Measurements from ENCODE around the gene PTH1R. TPM values are rescaled to one million over a fixed set of nuclear protein-coding genes. Genes with fewer than 3 reads are reported as not detected.
"Not testable (repeated sequence)": the region's sequence is repeated elsewhere in the genome, so short reads cannot be mapped to it uniquely, and the experiment has no call there.

The PTH1R gene
- polyA plus RNA-seq, 10 donors = 6.9 to 39.0 (median 8.6) TPM

- DNase-seq = no peak
These were observed 32.7 kb downstream of the PTH1R start for GRCh38 chr3:46910166-46910760.

GRCh38 chr3:46910914-46911313, 33.4 kb downstream of the PTH1R start:
- DNase-seq = not testable (repeated sequence)

GRCh38 chr3:46912986-46913385, 35.5 kb downstream of the PTH1R start:
- DNase-seq = no peak

- DNase-seq = no peak
These were observed 36.1 kb downstream of the PTH1R start for GRCh38 chr3:46913644-46914043.

GRCh38 chr3:46914849-46915248, 37.3 kb downstream of the PTH1R start:
- no peak for DNase-seq

- DNase-seq = no peak
These were observed 37.8 kb downstream of the PTH1R start for GRCh38 chr3:46915297-46915822.

- no peak for DNase-seq
These were observed 38.8 kb downstream of the PTH1R start for GRCh38 chr3:46916278-46916677.

- DNase-seq = no peak
These were observed 39.3 kb downstream of the PTH1R start for GRCh38 chr3:46916799-46917198.

GRCh38 chr3:46917257-46917656, 39.7 kb downstream of the PTH1R start:
- DNase-seq = no peak

- no peak for DNase-seq
These were observed 40.7 kb downstream of the PTH1R start for GRCh38 chr3:46918202-46918601.

GRCh38 chr3:46918634-46919033, 41.1 kb downstream of the PTH1R start:
- DNase-seq = no peak

- no peak for DNase-seq
These were observed 43.5 kb downstream of the PTH1R start for GRCh38 chr3:46921041-46921440.

- no peak for DNase-seq
These were observed 44.4 kb downstream of the PTH1R start for GRCh38 chr3:46921871-46922271.

GRCh38 chr3:46922426-46922825, 44.9 kb downstream of the PTH1R start:
- DNase-seq = no peak

- no peak for DNase-seq
These were observed 45.5 kb downstream of the PTH1R start for GRCh38 chr3:46922871-46923558.

GRCh38 chr3:46923559-46924350, 46.2 kb downstream of the PTH1R start:
- DNase-seq = peak in 1 of 3 donors; percentile 39

- DNase-seq = no peak
These were observed 47.5 kb downstream of the PTH1R start for GRCh38 chr3:46924921-46925584.

- DNase-seq = no peak
These were observed 48.0 kb downstream of the PTH1R start for GRCh38 chr3:46925585-46925934.

- peak; percentile 58 to 73 (median 67) for DNase-seq
These were observed 48.5 kb downstream of the PTH1R start for GRCh38 chr3:46926039-46926438.

- no peak for DNase-seq
These were observed 48.9 kb downstream of the PTH1R start for GRCh38 chr3:46926447-46926846.

GRCh38 chr3:46926871-46927717, 49.6 kb downstream of the PTH1R start:
- DNase-seq = no peak

All from muscle of back (tissue), 11 donors.